ENCODE data around the gene PPP1R27. TPM values are rescaled to one million over a fixed set of nuclear protein-coding genes. Genes with fewer than 3 reads are reported as not detected.

PPP1R27 gene
- total RNA-seq, 1 donor from 2014 or later: not detected

- no peak overlapping the region for H3K27ac Mint-ChIP-seq
- no peak overlapping the region for H3K4me3 Mint-ChIP-seq (ENCODE audit: low read depth)
- H3K36me3 Mint-ChIP-seq (ENCODE audit: insufficient read depth): peaks cover 2% of the 10 kb centered on the region
- peaks cover 5% of the 10 kb centered on the region for H3K4me1 Mint-ChIP-seq (ENCODE audit: low read depth)
- TF ChIP-seq, protein P1, sequence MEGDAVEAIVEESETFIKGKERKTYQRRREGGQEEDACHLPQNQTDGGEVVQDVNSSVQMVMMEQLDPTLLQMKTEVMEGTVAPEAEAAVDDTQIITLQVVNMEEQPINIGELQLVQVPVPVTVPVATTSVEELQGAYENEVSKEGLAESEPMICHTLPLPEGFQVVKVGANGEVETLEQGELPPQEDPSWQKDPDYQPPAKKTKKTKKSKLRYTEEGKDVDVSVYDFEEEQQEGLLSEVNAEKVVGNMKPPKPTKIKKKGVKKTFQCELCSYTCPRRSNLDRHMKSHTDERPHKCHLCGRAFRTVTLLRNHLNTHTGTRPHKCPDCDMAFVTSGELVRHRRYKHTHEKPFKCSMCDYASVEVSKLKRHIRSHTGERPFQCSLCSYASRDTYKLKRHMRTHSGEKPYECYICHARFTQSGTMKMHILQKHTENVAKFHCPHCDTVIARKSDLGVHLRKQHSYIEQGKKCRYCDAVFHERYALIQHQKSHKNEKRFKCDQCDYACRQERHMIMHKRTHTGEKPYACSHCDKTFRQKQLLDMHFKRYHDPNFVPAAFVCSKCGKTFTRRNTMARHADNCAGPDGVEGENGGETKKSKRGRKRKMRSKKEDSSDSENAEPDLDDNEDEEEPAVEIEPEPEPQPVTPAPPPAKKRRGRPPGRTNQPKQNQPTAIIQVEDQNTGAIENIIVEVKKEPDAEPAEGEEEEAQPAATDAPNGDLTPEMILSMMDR (IDR thresholded peaks at IDR 0.05; ENCODE audit: unreplicated experiment): peak; percentile 20
- H3K9me3 Mint-ChIP-seq (ENCODE audit: low read depth): no peaks in the 10 kb centered on the region
- no peak for DNase-seq (ENCODE audit: low spot score, unreplicated experiment)
- H3K27me3 Mint-ChIP-seq: peaks cover 10% of the 10 kb centered on the region
Measured at GRCh38 chr17:81821603-81822311, 13.1 kb downstream of the PPP1R27 start.

DNA sequence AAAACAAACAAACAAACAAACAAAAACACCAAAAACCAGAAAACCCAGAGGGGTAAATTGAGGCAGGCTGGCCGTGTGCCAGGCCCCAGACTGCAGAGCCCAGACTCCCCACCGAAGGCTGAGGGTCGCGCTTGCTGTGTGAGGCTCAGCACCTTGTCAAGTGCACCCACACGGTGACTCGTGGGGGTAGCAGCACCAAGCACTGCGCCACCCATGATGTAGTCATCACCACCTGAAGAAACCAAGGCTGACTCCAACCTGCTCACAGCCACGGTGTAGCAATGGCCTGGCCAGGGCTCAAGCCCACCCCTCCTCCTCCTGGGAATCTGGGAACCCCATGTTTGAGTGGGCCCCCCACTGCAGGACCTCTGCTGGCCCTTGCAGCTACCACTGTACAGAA is 13.7 kb downstream of the PPP1R27 start:
- DNase-seq (ENCODE audit: low spot score, unreplicated experiment): no peak
- H3K4me3 Mint-ChIP-seq (ENCODE audit: low read depth): no peak overlapping the region
- peaks cover 2% of the 10 kb centered on the region for H3K36me3 Mint-ChIP-seq (ENCODE audit: insufficient read depth)
- peaks cover 7% of the 10 kb centered on the region for H3K4me1 Mint-ChIP-seq (ENCODE audit: low read depth)
- TF ChIP-seq, protein P1 (IDR thresholded peaks at IDR 0.05; ENCODE audit: unreplicated experiment): no peak
- H3K27ac Mint-ChIP-seq: no peak overlapping the region
- H3K9me3 Mint-ChIP-seq (ENCODE audit: low read depth): no peaks in the 10 kb centered on the region
- H3K27me3 Mint-ChIP-seq: peaks cover 14% of the 10 kb centered on the region

GRCh38 chr17:81819708-81820107 is 15.1 kb downstream of the PPP1R27 start:
- H3K9me3 Mint-ChIP-seq (ENCODE audit: low read depth): no peaks in the 10 kb centered on the region
- peaks cover 2% of the 10 kb centered on the region for H3K36me3 Mint-ChIP-seq (ENCODE audit: insufficient read depth)
- H3K27ac Mint-ChIP-seq: no peak overlapping the region
- H3K4me3 Mint-ChIP-seq (ENCODE audit: low read depth): no peak overlapping the region
- peaks cover 16% of the 10 kb centered on the region for H3K27me3 Mint-ChIP-seq
- TF ChIP-seq, protein P1 (IDR thresholded peaks at IDR 0.05; ENCODE audit: unreplicated experiment): no peak
- H3K4me1 Mint-ChIP-seq (ENCODE audit: low read depth): peaks cover 14% of the 10 kb centered on the region
- no peak for DNase-seq (ENCODE audit: low spot score, unreplicated experiment)

- no peaks in the 10 kb centered on the region for H3K36me3 Mint-ChIP-seq (ENCODE audit: insufficient read depth)
- TF ChIP-seq, protein P1 (IDR thresholded peaks at IDR 0.05; ENCODE audit: unreplicated experiment): no peak
- no peak overlapping the region for H3K27ac Mint-ChIP-seq
- peaks cover 16% of the 10 kb centered on the region for H3K27me3 Mint-ChIP-seq
- no peaks in the 10 kb centered on the region for H3K9me3 Mint-ChIP-seq (ENCODE audit: low read depth)
- H3K4me1 Mint-ChIP-seq (ENCODE audit: low read depth): peaks cover 14% of the 10 kb centered on the region
- H3K4me3 Mint-ChIP-seq (ENCODE audit: low read depth): no peak overlapping the region
- DNase-seq (ENCODE audit: low spot score, unreplicated experiment): no peak
Measured at GRCh38 chr17:81817758-81818147, 17.1 kb downstream of the PPP1R27 start.

GRCh38 chr17:81815646-81815986 is 19.2 kb downstream of the PPP1R27 start:
- Mint-ChIP-seq H3K9me3 (ENCODE audit: low read depth) (no peaks in the 10 kb centered on the region), H3K4me1 (ENCODE audit: low read depth) (peaks cover 14% of the 10 kb centered on the region), H3K27ac (peak overlapping the region; percentile 67), H3K27me3 (peaks cover 16% of the 10 kb centered on the region), H3K4me3 (ENCODE audit: low read depth) (no peak overlapping the region), H3K36me3 (ENCODE audit: insufficient read depth) (no peaks in the 10 kb centered on the region)
- DNase-seq (ENCODE audit: low spot score, unreplicated experiment): no peak
- TF ChIP-seq, protein P1 (IDR thresholded peaks at IDR 0.05; ENCODE audit: unreplicated experiment): no peak
